HG02973 (cell line): ENCODE results near the gene PLCH1.

Experiments used
- ATAC-seq: cut with Tn5 transposase; IDR thresholded peaks from one replicate; pipeline ENCODE4 v1.9.1; 2021; ENCODE audit warnings: moderate library complexity; ENCODE audit not compliant: unreplicated experiment

PLCH1 gene

GRCh38 chr3:155356594-155357370, 388.1 kb downstream of the PLCH1 start:
- no peak for ATAC-seq

- ATAC-seq, result no peak
These were observed 390.2 kb downstream of the PLCH1 start for GRCh38 chr3:155354658-155355057.

DNA sequence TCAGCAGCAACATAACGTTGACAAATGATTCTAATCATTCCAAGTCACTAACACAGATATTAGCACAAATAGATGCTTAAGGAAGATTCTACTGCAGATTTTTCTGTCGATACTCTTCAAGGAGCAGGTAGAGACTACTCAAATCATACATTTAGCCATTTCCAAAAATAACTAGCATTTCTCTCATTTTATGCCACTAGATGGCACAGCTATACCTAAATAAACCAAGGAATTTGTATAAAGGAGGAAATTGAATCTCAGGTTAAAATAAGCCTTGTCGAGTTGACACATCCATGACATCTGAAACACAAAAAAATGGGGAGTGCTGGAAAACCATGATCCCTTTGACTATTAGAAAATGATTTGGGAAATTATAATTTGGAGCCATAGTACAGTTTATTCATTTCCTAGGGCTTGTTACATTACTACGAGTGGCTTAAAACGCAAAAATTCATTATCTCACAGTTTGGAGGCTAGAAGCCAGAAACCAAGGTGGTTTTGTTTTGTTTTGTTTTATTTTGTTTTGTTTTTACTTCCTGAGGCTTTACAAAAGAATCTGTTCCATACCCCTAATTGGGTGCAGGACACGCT, 391.9 kb downstream of the PLCH1 start:
- ATAC-seq, result no peak

DNA sequence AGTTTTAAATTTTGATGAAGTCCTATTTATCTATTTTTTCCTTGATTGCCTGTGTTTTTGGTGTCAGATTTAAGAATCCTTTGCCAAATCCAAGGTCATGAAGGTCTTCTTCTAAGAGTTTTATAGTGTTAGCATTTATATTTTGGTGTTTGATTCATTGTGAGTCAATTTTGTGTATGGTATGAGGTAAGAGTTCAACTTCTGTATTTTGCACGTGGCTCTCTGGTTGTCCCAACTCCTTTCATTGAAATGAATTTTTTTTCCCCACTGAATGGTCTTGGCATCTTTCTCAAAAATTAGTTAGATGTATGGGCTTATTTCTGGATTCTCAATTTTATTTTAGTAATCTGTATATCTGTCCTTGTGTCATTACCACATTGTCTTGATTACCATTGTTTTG, 394.3 kb downstream of the PLCH1 start:
- ATAC-seq, result no peak

- no peak for ATAC-seq
These were observed 397.0 kb downstream of the PLCH1 start for GRCh38 chr3:155347901-155348300.

GRCh38 chr3:155342344-155342743, 402.5 kb downstream of the PLCH1 start:
- ATAC-seq, result no peak

DNA sequence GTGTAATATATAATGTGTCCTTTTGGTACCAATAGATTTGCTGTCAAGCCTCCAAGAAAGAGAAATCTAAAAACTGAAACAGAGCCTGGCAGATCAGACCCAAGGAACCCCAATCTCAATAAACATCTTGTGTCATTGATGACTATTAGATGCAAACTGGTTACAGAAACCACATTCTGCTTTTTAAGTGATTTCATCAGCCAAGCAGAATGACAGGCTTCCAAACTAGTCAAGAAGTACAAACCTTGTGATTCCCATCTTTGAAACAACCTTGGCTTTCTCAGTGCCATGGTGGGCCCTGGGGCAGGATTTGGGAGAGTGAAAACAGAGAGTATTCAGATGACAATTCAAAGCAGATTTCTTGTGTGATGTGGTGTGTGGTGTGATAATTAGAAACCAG, 405.8 kb downstream of the PLCH1 start:
- ATAC-seq, result no peak

GRCh38 chr3:155335724-155336354, 409.0 kb downstream of the PLCH1 start:
- no peak for ATAC-seq

DNA sequence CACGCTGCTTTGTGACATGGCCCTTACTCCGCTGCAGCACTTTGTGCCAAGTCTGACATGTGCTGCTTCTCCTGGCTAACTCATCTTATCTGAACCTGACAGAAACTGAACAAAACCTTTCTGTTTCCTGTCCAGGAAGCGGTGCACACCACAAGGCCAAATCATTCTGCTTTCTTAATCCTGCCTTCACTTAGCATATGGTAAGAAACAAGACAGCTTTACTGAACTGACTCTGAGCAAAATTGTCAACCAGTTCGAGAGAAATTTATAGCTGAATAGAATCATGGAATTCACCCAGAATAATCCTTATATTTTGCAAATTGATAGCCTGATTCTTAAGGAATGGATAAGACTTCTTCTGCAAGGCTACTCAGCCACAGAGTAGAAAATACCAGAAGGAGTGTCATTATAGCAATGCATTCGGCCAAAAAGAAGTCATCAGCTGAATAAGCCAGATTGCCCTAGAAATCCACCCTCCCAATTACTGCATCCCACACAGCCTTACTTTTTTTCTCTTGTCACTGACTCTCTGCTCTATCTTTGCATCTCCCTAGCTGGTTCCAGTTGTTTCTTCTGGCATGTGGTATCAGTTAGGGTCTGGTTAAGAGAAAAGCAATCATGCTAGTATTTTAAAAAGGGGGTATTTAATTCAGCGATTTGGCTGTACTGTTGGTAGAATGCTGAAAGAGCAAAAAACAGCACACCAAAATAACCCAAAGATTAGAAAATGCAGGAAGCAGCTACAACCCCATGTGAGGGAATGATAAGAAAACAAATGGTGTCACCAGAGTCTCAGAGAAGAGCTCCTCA, 409.8 kb downstream of the PLCH1 start:
- peak; percentile 96 for ATAC-seq

- no peak for ATAC-seq
These were observed 410.5 kb downstream of the PLCH1 start for GRCh38 chr3:155334215-155334913.

DNA sequence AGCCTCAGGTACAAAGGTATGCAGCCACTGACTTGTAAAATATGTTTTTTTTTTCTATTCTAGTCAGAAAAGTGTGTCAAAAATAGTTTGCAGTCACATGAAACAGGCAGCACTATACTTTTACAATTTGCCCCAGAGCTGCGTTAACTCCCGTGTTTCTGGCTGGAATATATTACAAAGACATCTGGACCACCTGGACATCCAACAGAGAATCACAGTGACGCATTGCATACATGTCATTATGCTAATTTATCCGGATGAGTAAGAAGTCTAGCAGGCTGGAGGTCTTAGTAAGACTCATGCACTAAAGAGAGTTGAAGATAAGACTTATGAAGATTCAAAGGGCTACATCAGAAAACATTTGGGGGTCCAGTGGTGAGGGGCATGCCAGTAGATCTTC, 412.2 kb downstream of the PLCH1 start:
- ATAC-seq, result no peak

DNA sequence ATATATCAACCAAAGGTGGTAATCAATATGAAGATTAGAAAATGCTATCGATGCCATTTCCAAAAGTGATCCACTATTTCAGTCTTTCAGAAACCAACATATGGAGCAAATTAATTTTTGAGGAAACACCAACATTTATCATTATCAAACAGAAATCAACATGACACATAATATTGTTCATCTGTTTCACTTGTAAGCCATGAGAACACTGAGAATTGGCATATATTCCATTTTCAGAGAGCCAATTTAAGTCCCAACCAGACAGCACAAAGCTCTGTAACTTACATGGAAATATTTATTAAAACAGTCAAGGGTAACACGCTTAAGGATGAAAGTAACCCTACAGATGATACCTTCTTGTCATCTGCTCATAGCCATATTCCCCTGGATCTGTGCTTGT, 413.8 kb downstream of the PLCH1 start:
- no peak for ATAC-seq

GRCh38 chr3:155330370-155330769, 414.5 kb downstream of the PLCH1 start:
- ATAC-seq, result no peak

GRCh38 chr3:155329513-155330048, 415.3 kb downstream of the PLCH1 start:
- ATAC-seq, result no peak

GRCh38 chr3:155327871-155328270, 417.0 kb downstream of the PLCH1 start:
- ATAC-seq, result no peak

DNA sequence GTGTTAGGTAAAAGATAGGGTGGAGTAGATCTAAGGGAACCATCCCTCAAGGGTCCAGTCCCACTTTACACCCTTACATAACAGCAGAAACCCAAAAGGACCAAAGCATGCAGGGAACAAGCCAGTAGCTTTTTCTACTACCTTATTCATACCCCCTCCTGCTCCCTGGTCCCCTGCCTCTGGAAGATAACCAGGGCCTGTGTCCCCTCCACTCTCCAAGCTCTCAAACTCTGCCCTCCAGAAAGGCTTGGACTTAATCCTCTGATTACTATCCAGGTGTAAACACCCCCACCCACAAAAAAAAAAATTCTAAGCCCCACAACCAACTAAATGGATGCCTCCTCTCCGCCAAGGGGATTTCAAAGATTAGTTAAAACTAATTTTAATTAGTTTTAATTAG, 417.4 kb downstream of the PLCH1 start:
- no peak for ATAC-seq

- ATAC-seq, result no peak
These were observed 418.0 kb downstream of the PLCH1 start for GRCh38 chr3:155326901-155327300.

GRCh38 chr3:155326244-155326643, 418.6 kb downstream of the PLCH1 start:
- no peak for ATAC-seq
